ENCODE results near the gene PPP5C.
"Not testable (repeated sequence)": the region's sequence is repeated elsewhere in the genome, so short reads cannot be mapped to it uniquely, and the experiment has no call there.

PPP5C gene

DNA sequence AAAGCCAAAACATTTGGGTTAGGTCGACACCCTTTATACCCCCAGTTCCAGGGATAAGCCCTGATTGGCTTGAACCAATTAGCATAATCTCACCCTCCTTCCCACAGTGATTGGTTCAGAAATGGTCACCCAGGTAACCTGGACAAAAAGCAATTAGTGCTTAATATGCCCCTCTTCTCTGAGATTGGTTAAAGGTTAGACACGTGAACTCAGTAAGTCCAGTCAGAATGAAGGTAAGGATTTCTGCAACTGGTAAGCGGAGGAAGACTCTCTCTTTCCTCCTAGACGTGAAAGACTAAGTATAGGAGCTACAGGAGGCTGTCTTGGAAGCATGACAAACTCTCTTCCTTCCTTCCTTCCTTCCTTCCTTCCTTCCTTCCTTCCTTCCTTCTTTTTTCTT lies 83.1 kb downstream of the PPP5C start:
- no peak overlapping the region for H3K4me3 ChIP-seq (ENCODE audit: low read depth, low read length)
- TF ChIP-seq, protein P1, sequence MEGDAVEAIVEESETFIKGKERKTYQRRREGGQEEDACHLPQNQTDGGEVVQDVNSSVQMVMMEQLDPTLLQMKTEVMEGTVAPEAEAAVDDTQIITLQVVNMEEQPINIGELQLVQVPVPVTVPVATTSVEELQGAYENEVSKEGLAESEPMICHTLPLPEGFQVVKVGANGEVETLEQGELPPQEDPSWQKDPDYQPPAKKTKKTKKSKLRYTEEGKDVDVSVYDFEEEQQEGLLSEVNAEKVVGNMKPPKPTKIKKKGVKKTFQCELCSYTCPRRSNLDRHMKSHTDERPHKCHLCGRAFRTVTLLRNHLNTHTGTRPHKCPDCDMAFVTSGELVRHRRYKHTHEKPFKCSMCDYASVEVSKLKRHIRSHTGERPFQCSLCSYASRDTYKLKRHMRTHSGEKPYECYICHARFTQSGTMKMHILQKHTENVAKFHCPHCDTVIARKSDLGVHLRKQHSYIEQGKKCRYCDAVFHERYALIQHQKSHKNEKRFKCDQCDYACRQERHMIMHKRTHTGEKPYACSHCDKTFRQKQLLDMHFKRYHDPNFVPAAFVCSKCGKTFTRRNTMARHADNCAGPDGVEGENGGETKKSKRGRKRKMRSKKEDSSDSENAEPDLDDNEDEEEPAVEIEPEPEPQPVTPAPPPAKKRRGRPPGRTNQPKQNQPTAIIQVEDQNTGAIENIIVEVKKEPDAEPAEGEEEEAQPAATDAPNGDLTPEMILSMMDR (IDR thresholded peaks at IDR 0.05; ENCODE audit: borderline replicate concordance, insufficient read depth, low read depth, low read length), result no peak

DNA sequence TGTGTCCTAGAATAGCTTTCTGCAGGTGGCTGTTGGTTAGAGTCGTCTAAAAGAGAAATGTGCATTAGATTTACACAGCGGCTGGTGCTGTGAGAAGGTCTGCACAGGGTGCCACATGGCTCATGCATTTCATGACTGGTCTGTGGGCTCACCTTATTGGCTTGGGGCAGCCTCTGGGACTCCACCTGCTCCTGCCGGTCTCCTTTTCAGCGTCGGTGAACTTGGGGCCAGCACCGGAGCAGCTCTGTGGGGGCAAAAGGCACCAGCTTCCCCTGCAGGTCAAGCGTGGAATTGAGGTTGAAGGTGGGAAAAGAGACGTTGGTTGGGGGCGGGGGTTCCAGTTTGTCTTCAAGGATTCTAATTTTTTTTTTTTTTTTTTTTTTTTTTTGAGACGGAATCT lies 84.9 kb downstream of the PPP5C start:
- no peak overlapping the region for H3K4me3 ChIP-seq (ENCODE audit: low read depth, low read length)
- TF ChIP-seq, protein P1 (IDR thresholded peaks at IDR 0.05; ENCODE audit: borderline replicate concordance, insufficient read depth, low read depth, low read length), result peak; percentile 18; the same call in 1 of the 2 replicates

DNA sequence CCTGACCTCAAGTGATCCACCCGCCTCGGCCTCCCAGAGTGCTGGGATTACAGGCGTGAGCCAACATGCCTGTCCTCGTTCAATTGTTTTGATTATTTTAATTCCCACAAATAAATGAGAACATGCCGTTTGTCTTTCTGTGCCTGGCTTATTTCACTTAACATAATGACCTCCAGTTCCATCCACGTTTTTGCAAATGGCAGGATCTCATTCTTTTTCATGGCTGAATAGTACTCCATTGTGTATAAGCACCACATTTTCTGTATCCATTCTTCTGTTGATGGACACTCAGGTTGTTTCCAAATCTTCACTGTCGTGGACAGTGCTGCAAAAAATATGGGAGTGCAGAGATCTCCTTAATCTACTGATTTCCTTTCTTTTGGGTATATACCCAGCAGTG lies 86.6 kb downstream of the PPP5C start:
- not testable (repeated sequence) for H3K4me3 ChIP-seq (ENCODE audit: low read depth, low read length)

DNA sequence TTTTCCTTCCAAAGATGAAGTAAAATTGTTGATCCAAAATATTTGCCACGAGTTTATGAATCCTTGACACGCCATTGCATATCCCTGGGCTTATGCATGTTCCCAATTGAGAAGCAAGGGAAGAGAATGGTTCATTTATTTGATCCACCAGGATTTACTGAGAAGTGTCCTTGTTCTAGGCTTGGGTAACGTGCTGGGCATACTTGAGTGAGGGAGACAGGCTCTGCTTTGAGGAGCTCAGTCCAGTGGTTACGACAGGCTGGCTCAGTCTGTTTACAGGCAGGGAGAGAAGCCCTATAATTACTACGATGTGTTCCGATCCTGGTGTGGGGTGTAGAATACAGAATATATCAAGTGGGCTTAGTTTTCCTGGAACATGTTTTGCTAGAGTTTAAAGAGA lies 88.1 kb downstream of the PPP5C start:
- TF ChIP-seq, protein P1 (IDR thresholded peaks at IDR 0.05; ENCODE audit: borderline replicate concordance, insufficient read depth, low read depth, low read length), result no peak
- no peak overlapping the region for H3K4me3 ChIP-seq (ENCODE audit: low read depth, low read length)

DNA sequence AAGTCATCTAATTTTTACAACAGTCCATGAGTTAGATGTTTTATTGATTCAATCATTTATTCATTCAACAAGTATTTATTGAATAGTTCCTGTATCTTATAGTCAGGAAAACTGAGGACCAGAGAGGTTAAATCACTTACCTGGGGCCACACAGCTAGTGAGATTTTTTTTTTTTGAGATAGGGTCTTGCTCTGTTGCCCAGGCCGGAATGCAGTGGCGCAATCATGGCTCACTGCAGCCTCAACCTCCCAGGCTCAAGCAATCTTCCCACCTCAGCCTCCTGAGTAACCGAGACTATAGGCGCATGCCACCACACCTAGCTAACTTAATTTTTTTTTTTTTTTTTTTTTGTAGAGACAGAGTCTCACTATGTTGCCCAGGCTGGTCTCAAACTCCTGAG lies 88.8 kb downstream of the PPP5C start:
- not testable (repeated sequence) for H3K4me3 ChIP-seq (ENCODE audit: low read depth, low read length)
